Hindlimb muscle (tissue), 1 donor: ENCODE results near the gene IL31. TPM values are rescaled to one million over a fixed set of nuclear protein-coding genes. Genes with fewer than 3 reads are reported as not detected.
"Not testable (repeated sequence)": the region's sequence is repeated elsewhere in the genome, so short reads cannot be mapped to it uniquely, and the experiment has no call there.

Source experiments
- DNase-seq: peaks from one replicate; pipeline ENCODE4 v3.0.0-alpha.2; 2013
- polyA plus RNA-seq: library from polyadenylated mRNA; unstranded; fragments of 120-200 nt; gene quantifications from one replicate; pipeline ENCODE4 v1.2.1, GENCODE V29; 2013; ENCODE audit not compliant: insufficient read length

IL31 gene
- polyA plus RNA-seq, 1 donor = not detected

DNA sequence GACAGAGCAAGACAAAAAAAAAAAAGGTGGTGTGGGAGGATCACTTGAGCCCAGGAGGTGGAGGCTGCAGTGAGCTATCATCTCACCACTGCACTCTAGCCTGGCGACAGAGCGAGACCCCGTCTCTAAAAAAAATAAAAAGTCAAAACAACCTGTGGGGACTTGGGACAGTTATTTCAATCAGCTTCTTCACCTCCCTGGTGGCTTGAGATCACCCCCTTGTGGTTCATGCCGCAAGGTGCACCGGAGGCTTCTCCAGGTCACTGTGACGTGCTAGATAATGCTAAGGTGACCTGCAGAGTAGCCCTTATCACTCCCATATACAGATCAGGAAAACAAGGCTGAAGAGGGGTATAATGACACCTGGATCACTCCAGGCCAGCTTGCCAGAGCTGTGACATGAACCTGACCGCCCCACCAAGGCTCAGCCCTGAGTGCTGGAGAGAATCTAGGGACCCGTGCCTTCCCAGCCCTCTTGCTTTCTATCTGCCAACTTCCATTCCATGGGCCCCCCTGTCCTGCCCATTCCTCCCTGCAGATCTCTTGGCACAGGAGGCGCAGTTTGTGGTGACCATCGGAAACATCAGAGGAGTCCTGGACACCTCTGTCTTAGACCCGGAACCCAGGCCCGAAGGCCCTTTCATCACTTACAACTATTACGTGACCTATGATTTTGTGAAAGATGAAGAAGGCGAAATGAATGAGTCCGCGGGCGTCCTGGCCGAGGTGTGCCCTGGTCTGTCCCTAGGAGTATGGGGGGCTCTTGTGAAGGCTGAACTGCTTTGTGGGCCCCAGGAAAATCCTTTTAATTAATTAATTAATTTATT, 17.0 kb upstream of the IL31 start:
- no peak for DNase-seq

DNA sequence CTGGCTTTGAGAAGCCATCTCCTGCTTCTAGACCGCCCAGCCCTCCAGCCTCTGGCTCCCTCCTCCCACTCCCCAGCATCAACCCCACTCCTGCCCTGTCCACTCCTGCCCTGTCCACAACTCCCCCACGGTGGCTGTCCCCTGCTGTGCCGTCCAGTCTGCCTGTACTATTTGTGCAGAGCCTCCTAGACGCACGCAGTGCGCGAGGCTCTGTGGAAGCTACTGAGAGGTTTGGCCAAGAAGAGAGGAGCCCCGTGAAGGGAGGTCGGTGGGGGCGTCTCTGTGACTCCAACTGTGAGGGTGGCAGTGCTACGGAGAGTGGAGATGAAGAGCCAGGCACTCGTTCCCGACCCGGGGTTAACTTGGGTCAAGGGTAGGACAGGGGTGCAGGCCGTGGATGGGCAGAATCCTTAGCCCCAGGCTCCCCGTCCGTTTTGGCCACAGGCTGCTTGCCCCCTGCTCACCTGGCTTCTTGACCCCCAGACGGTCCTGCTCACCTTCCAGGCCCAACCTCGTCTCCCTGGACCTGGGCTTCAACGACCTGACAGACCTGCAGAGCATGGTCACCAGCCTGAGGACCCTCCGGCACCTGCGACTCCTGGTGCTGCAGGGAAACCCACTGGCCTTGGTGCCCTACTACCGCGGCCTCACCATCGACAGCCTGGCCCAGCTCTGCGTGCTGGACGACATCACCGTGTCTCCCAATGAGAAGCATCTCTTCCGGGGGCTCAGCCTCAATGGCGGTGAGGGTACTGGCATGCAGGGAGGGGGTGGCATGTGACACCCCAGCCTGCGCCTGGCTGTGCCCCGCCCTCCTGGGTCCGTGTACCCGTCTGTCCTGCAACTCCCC, 15.8 kb upstream of the IL31 start:
- DNase-seq = no peak

DNA sequence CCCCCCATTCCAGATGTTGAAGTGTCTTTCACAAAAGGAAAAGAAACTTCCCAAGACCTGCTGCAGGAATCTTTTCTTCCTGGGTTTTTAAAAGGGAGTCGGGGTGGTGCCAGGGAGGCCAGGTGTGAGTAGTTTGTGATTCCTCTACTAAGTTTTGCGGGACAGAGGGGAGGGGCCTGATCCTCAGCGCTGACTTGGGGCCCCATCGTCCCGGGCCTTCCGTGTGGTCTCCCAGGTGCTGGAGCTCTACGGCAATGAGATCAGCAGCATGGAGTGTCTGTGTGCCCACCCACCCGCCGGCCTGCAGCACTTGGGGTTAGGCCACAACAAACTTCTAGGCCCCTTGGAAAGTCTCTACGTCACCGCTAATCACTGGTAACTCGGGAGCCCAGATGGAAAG, 13.4 kb upstream of the IL31 start:
- no peak for DNase-seq

DNA sequence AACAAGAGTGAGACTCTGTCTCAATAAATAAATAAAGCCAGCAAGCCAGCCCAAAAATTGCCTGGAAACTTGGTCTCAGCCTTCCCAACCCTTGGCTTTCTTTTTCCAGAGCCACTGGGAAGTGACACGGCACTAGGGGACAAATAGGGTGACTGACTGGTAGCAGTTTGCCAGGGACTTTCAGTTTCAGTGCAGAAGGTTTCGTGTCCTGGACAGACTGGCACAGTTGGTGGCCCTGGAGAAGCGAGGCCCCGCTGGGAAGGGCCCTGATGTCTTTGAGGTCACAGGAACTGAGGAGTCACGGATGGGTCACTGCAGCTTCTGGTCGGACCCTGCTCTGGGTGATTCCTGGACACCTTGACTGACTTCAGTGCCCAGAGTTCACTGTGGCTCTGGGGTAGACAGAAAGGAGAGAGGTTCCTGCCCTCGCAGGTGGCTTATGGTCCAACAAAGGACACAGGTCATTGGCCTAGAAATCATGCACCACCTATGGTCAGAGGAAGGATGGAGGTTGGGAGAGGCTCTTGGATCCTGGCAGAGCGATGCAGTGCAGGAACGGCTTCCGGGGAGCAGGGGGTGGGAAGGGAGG, 11.6 kb upstream of the IL31 start:
- DNase-seq = no peak

DNA sequence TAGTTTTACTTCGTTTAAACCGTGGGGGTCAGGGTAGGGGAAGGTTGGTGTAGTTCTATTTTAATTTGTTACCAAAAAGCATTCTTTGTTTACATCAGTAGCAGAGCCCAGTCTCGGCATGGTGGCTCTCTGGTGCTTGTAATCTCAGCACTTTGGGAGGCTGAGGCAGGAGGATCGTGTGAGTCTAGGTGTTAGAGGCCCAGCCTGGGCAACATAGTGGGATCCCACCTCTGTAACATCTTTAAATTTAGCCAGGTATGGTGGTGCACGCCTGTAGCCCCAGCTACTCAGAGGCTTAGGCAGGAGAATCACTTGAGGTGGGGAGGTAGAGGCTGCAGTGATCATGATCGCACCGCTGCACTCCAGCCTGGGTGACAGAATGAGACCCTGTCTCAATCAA, 11.1 kb upstream of the IL31 start:
- no peak for DNase-seq

DNA sequence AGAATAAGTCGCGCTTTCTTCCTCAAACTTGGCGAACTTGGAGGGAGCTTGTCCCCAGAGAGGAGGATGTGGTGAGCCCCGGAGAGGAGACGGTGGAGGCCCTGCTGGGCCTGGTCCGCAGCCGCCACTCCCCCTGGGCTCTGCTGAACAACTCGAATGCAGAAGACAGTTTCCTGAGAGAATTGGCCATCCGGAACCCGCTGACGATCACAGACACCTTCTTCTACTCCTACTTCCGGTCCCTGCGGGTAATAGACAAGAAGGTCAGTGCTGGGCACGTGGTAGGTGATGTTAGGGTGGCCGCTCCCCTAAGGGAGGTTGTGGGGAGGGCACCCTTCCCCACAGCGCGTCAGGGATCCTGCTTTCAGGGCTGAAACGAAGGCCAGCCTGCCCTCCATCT, 10.5 kb upstream of the IL31 start:
- DNase-seq = no peak

DNA sequence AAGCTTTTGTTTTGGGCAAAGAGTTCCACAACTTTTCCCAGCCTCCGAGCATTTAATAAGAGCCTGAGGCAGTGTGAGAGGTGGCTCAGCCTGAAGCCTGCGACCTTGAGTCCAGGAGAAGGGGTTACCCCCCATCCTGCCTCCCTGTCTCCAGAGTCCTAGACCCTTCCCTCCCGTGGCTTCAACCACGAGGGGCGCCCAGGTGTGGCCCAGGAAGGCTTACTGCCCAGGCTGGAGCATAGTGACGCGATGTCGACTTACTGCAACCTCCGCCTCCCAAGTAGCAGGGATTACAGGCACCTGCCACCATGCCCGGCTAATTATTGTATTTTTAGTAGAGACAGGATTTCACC, 9.5 kb upstream of the IL31 start:
- DNase-seq = no peak

DNA sequence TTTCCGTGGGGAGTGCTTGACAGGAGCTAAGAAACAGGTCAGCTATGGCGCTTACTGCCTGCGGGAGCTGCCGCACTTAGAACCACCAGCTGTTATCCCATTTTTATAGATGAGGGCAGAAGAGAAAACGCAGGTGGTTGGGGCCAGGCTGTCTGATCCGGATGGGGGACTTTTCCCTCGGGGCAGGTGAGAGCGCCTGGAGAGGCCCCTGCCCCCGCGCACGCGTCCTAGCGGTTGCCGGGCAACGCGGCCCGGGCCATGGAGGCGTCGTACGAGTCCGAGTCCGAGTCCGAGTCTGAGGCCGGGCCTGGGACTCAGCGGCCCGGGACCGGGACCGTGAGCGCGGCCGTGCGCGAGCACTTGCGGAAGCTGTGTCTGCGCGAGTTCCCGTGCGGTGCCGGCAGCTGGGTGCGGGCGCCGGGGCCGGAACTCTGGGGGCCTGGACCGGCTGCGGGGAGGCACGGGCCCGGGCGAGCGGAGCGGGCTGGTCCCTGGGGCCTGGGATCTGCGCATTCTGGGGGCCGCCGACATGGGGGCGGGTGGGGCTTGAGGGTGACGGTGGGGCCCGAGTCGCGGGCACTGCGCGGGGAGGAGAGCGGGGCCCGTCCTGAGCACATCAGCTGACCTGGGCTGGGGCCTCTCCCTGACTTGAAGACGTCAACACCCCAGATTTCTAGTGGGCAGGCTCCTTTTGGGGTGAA, 9.0 kb upstream of the IL31 start, which contains the start of gene LRRC43:
Gene LRRC43 (plus strand): TSS at position 237 of the 701 bp plus-strand sequence. CDS start 22 bp downstream, at position 259.
- peak; percentile 28 for DNase-seq

DNA sequence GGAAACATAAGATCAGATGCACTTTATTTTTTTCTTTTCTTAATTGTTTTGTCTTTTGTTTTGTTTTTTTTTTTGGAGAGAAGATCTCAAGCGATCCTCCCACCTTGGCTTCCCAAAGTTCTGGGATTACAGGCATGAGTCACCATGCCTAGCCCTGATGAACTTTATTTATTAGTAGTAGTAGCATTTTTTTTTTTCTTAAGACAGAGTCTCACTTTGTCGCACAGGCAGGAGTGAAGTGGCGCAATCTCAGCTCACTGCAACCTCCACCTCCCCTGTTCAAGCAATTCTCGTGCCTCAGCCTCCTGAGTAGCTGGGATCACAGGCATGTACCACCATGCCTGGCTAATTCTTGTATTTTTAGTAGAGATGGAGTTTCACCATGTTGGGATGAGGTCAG, 2.5 kb upstream of the IL31 start:
- DNase-seq = not testable (repeated sequence)

DNA sequence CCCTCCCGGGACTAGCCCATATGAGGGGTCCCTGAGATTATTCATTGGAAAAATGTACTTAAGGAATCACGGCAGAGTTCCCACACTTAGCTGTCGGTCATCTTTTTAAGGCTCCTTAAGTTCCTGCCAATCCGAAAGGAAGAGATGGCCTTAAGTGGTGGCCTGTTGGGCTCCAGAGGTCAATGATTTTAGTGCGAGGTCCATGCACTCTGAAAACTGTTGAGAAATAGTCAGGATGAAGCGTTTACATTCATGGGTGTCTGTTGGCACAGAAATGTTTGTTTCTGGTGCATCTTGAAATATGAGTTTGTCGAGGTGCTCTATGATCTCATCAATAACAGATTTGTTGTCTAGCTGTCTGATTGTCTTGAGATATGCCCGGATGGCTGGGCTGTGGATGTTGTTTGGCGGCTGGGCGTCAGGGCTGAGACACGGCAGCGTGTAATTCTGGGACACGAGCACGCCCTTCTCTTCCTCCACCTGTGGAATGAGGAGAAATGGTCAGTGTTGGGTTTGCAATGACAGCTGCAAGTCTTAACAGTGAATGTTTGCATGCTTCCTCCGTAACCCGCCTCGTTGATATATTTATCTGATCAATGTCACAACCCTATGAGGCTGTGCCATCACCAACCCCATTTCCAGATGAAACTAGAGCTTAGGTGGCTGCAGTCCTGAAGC, 1.6 kb downstream of the IL31 start:
- DNase-seq = no peak

DNA sequence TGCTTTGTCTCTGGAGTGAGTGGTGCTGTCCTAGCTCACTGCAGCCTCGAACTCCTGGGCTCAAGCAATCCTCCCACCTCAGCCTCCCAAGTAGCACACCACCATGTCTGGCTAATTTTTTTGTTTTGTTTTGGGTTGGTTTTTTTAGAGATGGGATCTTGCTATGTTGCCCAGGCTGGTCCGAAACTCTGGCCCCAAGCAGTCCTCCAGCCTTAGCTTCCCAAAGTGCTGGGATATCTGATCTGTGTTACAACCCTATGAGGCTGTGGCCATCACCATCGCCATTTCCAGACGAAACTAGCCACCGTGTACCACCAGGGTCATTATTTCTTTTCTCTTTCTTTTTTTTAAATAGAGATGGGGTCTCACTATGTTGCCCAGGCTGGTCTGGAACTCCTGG, 2.6 kb downstream of the IL31 start:
- no peak for DNase-seq

DNA sequence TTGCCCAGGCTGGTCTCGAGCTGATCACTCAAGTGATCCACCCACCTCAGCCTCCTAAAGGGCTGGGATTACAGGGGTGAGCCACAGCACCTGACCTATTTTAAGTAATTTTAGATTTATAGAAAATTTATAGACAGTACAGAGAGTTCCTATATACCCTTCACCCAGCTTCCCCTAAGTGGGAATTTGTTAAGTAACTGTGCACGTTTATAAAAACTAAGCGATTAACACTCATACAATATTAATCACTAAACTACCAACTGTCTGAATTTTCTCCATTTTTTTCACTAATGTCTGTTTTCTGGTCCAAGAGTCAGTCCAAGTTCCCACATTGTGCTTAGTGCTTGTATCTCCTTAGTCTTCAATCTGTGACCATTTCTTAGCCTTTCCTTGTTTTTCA, 5.5 kb downstream of the IL31 start:
- DNase-seq = no peak

DNA sequence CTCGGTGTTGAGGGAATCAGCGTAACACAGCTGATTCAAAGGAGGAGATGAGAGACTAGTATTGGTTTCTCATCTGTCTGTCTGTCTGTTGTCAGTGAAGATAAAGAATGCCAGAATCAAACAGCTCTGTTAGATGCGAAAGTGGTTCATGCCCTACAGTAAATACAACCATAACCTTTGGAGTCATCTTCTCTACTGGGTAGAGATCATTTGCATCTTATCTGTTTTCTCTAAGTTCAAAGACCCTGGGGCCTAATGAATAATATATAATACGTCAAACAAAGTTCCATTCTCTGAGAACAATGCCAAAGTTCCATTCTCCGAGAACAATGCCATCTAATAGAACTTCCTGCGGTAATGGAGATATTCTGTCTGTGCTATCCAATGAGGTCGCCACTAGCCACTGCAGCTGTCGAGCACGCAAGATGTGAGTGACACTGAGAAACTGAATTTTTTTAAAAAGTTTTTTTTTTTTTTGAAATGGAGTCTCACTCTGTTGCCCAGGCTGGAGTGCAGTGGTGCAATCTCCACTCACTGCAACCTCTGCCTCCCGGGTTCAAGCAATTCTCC, 6.6 kb downstream of the IL31 start:
- DNase-seq = no peak

DNA sequence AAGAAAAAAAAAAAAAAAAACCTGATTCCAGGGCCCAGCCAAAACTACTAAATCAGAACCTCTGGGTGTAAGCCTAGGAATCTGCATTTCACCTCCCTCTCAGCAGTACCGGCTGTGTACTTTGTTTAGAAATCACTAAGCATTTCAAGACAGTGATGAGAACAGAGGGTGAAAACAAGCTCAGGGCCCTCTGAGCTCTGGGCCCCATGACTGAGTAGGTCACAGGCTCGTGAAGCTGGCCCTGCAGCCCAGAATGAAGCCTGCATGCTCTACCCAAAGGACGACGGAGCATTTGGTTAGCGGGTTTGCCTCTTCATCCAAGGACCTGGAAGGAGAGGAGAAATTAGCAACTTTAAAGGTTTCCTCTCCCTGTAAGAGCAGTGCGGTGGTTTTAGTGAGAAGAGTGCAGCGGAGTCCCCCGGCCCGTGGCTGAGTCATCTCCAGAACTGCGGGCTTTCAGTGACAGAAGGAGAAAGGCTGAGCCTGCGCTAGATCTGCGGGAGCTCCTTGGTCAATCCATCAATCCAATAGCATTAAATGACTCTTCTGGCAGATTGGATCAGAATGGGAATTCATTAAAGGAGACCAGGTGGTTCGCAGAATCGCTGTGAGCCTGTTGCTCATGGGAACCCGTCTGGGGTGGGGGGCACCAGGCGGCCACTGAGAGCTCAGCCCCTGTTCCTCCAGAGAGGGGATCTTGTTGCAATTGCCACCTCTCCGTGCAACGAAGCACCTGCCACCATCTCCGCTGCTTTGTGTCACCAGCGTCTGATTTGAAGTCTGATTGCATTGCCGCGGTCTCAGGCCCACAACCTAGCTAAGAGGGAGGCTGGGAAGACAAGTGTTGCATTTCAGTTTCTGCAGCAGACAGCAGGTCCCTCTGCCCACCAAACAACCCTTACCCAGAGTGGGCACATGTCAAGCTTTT, 7.3 kb downstream of the IL31 start:
- DNase-seq = no peak

DNA sequence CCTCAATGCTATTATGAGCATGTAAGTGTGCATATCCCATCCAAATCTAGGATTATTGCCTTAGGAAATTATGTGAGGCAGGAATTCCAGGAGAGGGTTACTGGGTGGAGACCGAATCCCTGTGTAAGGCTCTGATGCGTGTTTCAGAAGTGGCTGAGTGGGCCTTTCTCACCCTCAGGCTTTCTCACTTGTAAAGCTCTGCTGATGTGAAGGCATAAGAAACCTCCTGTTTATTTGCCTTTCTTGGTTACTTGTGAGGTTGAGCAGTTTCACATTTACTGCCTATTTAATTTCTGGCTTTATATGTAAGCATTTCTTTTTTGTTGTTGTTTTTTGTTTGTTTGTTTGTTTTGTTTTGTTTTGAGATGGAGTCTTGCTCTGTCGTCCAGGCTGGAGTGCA, 11.0 kb downstream of the IL31 start:
- DNase-seq = no peak

DNA sequence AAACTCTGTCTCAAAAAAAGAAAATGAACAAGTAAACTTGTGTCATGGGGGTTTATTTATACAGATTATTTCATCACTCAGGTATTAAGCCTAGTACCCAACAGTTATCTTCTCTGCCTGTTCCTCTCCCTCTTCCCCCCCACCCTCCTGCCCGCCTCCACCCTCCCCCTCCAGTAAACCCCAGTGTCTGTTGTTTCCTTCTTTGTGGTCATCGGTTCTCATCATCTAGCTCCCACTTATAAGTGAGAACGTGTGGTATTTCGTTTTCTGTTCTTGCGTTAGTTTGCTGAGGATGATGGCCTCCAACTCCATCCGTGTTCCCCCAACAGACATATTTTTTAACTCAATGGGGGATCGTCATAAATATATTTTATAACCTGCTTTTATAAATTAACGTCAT, 12.3 kb downstream of the IL31 start:
- DNase-seq = no peak

DNA sequence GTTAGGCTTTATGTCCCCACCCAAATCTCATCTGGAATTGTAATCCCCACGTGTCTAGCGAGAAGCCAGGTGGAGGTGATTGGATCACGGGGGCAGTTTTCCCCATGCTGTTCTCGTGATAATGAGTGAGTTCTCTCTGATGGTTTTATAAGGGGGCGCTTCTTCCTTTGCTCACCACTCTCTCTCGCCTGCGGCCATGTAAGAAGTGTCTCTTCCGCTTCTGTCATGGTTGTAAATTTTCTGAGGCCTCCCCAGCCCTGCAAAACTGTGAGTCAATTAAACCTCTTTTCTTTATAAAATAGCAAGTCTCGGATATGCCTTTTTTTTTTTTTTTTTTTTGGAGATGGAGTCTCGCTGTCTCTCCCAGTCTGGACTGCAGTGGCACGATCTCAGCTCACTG, 13.3 kb downstream of the IL31 start:
- no peak for DNase-seq

DNA sequence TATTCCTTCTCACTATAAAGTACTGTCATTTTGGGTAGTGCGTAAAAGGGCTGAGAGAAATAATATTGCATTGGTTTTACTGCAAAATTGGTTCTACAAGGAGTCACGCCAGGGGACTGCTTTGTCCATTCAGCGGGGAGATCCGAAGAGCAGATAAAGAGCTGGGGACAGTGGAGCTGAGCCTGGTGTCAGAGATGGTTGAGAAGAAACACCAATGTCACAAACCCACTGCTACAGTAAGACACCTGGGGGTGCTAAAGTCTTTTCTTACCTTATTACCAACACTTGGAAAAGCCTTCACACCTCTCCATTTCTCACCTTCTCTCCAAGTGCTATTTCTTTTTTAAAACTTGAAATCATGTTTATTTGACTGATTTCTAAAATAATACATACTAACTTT, 14.1 kb downstream of the IL31 start:
- no peak for DNase-seq

DNA sequence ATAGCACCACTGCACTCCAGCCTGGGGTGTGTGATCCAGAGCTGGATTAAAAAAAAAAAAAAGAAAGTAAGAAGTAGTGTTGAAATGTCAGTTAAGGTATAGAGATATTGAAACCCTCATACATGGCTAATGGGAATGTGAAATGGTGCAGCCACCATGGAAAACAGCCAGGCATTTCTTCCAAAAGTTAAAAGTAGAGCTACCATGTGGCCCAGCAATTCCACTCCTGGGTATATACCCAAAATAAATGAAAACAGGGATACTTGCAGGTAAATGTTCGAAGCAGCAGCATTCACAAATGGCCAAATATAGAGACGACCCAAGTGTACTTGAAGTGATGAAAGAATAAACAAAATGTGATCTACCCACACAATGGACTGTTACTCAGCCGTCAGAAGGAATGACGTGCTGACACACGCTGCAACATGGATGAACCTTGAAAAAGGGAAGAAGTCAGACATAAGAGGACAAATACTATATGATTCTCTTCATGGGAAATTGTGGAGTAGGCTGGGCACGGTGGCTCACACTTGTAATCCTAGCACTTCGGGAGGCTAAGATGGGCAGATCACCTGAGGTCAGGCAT, 15.2 kb downstream of the IL31 start:
- DNase-seq = no peak

DNA sequence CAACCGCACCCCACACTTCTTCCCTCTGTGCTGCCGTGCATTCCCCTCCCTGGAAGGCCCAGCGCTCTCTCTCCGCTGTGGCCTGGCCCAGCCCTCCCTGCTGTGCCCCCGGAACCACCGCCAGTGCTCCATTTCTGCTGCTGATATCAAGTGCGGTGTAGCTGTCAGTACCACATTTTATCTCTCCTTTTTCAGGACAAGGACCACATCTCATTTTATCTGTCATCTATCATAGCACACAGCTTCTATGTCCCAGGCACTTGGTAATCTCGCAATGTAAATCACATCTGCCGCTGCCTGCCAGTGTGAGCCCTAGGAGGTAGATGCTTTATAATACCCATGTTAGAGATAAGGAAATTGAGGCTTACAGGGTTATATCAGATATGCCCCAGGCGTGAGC, 18.3 kb downstream of the IL31 start:
- no peak for DNase-seq
